GM13977 (cell line): Measurements from ENCODE around the gene ZNF77.
"Not testable (repeated sequence)": the region's sequence is repeated elsewhere in the genome, so short reads cannot be mapped to it uniquely, and the experiment has no call there.

Experiments
- DNase-seq: peaks from one replicate; pipeline ENCODE4 v3.0.0; 2012; ENCODE audit warnings: low spot score
- in situ Hi-C: fragments of 300-500 bp; cut with MboI; formaldehyde crosslinking; loops from one replicate; pipeline ENCODE4 v1.12.0; 2022; ENCODE audit warnings: low sequenced_read_pairs, low pct_unique_long_range_greater_than_20kb, mixed read lengths, inconsistent platforms; ENCODE audit not compliant: unreplicated experiment
- TF ChIP-seq, protein P1 (sequence below): IDR thresholded peaks from 2 replicates; pipeline ENCODE4 v1.5.1; 2012; ENCODE audit warnings: mild to moderate bottlenecking, control low read depth; ENCODE audit not compliant: insufficient read depth; ENCODE audit errors: extremely low read depth, missing control alignments

ZNF77 gene

DNA sequence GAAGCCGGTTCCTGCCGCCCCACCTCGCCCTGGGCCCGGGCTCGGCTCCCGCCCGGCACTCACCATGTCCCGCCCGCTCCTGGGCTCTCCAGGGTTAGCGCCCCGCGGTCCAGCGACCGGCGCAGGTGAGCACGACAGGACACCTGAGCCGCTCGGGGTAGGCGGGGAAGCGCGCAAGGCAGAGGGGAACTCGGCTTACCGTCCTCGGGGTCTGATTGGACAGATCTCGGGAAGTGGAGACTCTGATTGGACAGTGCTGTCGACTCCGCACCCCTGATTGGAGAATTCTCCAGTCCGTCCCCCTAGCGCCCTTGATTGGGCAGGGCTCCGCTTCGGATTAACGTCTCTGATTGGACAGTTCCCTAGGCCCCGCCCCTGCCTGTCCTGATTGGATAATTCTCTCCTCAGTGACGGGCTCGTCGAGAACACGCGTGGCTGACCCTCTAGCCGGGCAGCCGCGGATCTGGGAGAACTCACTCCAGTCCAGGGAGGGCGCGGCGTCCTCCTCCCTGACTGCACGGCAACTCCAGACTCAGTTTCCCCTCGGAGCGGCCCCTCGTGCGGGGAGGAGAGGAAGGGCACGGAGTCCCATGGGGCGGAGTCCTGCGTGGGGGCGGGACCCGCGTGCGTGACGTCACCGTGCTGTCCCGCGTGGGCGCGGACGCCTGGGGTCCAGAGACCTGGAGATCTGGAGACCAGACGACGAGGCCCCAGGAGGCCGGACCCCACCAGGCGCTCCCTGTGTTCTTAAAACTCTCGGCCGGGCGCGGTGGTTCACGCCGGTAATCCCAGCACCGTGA, at the start of gene ZNF77:
Gene ZNF77, minus strand, starts transcription at position 197 of the 800 bp plus-strand sequence. Its CDS starts 131 bp downstream, at position 66.
- TF ChIP-seq, protein P1, sequence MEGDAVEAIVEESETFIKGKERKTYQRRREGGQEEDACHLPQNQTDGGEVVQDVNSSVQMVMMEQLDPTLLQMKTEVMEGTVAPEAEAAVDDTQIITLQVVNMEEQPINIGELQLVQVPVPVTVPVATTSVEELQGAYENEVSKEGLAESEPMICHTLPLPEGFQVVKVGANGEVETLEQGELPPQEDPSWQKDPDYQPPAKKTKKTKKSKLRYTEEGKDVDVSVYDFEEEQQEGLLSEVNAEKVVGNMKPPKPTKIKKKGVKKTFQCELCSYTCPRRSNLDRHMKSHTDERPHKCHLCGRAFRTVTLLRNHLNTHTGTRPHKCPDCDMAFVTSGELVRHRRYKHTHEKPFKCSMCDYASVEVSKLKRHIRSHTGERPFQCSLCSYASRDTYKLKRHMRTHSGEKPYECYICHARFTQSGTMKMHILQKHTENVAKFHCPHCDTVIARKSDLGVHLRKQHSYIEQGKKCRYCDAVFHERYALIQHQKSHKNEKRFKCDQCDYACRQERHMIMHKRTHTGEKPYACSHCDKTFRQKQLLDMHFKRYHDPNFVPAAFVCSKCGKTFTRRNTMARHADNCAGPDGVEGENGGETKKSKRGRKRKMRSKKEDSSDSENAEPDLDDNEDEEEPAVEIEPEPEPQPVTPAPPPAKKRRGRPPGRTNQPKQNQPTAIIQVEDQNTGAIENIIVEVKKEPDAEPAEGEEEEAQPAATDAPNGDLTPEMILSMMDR = no peak
- peak; percentile 100 for DNase-seq
- in situ Hi-C loops = no loop called here

GRCh38 chr19:2993579-2993978, 48.8 kb upstream of the ZNF77 start:
- in situ Hi-C loops = no loop called here
- DNase-seq = no peak
- TF ChIP-seq, protein P1 = no peak

- in situ Hi-C loops = no loop called here
- DNase-seq = no peak
- TF ChIP-seq, protein P1 = no peak
Observed at GRCh38 chr19:2992958-2993357, 48.2 kb upstream of the ZNF77 start.

DNA sequence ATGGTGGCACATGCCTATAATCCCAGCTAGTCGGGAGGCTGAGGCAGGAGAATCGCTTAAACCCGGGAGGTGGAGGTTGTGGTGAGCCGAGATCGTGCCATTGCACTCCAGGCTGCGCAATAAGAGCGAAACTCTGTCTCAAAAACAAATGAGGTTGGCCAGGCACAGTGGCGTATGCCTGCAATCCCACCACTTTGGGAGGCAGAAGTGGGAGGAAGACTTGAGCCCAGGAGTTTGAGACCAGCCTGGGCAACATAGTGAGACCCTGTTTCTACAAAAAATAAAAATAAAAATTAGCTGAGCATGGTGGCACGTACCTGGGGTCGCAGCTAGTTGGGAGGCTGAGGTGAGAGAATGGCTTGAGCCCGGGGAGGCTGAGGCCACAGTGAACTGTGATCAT, 47.6 kb upstream of the ZNF77 start:
- DNase-seq, in situ Hi-C loops: not testable (repeated sequence)

DNA sequence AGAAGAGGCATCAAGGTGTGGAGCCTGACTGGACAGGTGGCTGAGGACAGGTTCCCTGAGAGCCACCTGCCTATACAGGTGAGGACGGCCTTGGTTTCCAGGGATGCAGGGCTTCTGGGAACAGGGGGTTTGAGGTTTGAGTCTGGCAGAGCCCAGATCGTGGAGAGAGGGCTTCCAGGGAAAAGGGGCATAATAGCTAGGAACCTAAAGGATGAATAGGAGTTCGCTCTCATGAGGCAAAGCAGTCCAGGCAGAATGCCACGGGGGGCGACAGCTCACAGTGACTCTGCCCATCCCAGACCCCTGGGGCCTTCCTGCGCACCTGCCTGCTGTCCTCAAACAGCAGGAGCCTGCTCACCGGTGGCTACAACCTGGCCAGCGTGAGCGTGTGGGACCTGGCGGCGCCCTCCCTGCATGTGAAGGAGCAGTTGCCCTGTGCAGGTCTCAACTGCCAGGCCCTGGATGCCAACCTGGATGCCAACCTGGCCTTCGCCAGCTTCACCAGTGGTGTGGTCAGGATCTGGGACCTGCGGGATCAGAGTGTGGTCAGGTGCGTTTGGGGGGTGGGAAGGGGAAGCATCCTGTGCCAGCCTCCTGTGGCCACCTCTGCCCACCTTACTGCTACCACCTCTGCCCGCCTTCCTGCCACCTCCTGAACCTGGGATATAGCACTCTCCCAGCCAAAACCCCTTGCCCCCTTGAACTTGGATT, 44.6 kb upstream of the ZNF77 start:
- in situ Hi-C loops = no loop called here
- TF ChIP-seq, protein P1 = no peak
- no peak for DNase-seq

GRCh38 chr19:2988568-2988967, 43.8 kb upstream of the ZNF77 start:
- DNase-seq = no peak
- in situ Hi-C loops = no loop called here
- TF ChIP-seq, protein P1 = no peak

DNA sequence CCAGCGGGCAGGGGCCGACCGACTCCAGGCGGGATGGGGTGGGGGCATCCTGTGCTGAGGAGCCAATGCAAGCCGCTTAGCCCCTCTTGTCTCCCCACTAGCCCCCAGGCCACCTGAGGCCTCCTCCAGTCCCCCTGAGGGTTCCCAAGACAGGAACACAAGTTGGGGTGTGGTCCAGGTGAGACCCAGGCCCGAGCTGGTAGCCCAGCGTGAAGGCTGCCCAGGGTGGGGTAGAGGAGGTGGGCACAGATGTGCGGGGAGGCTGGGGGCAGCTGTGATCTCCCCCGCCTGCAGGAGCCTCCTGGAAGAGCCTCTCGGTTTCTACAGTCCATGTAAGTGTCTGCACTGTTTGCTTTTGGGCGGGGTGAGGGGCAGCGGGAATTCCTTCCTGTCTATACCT, 43.0 kb upstream of the ZNF77 start:
- DNase-seq = no peak
- TF ChIP-seq, protein P1 = no peak
- in situ Hi-C loops = no loop called here
